Cerebellar cortex (tissue), 1 donor: ENCODE results near the gene LAPTM5.
"Not testable (repeated sequence)": the region's sequence is repeated elsewhere in the genome, so short reads cannot be mapped to it uniquely, and the experiment has no call there.

Experiments
- DNase-seq: peaks from one replicate; pipeline ENCODE4 v3.0.0-alpha.2; 2015; ENCODE audit warnings: low spot score

LAPTM5 gene

GRCh38 chr1:30768830-30769718 is 11.5 kb upstream of the LAPTM5 start:
- no peak for DNase-seq

- no peak for DNase-seq
These were observed 10.7 kb upstream of the LAPTM5 start for GRCh38 chr1:30768159-30768829.

- DNase-seq: not testable (repeated sequence)
These were observed 9.4 kb upstream of the LAPTM5 start for GRCh38 chr1:30766948-30767347.

GRCh38 chr1:30765556-30766434 is 8.2 kb upstream of the LAPTM5 start:
- no peak for DNase-seq

DNA sequence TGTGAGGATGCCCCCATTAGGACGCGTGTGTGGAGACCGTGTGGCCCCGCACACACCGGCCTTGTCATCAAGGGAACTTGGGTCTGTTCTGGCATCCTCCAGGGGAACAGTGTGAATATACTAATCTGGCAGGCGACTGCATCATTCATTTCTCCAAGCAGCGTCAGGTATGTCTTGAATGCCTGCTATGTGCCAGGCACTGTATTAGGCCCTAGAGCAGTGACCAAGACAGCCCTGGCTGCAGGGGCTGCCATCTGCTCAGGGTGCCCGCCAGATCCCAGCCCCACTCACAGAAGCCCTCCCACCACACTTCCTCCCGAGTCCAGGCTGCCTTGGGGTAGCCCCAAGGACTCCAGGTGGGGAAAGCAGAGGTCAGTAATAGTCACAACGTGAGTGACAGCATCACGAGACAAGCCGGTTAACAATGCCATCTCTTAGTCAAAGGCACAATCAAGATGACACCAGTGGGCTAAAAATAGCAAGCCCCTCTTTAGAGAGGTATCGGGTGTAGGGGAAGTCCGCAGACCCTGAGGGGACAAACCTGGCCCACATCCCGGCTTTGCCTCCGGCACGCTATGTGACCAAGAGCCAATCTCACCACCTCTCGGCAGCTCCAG is 7.5 kb upstream of the LAPTM5 start:
- no peak for DNase-seq

GRCh38 chr1:30764396-30764795 is 6.8 kb upstream of the LAPTM5 start:
- DNase-seq: no peak

GRCh38 chr1:30763651-30764248 is 6.2 kb upstream of the LAPTM5 start:
- DNase-seq: no peak

DNA sequence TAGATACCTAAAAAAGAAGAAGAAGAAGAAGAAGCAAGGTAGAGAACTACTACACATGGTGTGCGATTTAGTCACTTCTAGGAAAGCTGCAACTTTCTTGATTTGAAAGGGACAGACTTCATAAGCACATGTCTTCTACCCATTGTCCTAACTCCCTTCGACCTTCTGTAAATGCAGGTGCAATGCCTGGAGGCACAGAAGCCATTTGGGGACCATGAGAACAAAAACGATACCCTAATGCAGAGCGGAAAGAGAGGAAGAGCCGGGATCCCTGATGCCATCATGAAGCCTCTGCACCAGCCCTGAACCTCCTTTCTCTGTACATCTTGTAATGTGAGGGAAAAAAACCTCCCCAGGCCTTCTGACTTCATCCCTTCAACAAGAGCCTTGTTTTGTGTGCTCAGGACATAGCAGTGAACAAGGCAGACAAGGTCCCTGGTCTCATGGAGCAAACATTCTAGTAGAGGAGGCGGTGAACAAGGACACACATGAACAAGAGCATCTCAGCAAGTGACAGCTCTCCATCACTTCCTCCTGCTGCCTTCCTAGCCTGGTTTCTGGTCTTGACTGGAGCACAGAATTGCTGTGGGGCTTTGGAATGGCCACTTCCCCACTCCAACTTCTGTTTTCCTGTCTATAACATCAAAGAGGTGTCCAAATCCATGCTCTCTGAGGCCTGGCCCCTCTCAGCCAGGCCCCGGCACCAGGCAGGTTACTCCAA is 5.5 kb upstream of the LAPTM5 start:
- no peak for DNase-seq

- no peak for DNase-seq
These were observed 4.8 kb upstream of the LAPTM5 start for GRCh38 chr1:30762152-30762929.

DNA sequence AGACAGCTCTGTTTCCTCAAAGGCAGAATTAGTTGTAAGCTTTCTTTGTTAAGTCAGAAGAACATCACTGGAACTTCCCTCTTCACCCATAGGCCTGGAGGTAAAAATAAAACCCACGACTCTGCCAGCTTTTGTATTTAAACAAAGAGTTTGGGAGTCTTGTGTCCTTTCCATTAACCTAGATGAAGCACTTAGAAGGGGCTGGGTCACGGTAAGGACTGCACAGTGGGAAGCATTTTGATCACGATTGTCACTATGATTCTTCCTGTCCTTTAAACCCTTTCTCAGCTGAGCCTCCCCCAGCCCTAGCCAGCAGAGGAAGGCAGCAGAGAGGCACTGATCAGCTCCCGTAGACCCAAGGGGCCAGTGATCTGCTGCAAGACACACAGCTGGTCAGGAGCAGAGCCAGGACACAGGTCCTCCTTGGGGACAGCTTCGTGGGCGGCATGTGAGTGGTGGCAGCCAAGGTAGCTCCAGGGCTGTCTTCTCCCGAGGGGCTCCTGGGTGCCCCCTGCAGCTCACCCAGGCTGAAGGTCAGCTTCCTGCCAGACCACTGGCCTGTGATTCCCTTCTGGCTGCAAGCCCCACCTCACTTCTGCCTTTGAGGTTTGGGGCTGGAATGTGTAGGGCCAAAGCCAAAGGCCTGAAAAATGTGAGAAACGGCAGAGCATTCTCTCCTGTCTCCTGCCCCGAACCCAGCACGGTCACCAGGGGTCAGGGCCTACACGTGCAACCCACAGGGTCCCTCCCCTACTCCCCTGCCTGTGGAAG is 4.0 kb upstream of the LAPTM5 start:
- no peak for DNase-seq

DNA sequence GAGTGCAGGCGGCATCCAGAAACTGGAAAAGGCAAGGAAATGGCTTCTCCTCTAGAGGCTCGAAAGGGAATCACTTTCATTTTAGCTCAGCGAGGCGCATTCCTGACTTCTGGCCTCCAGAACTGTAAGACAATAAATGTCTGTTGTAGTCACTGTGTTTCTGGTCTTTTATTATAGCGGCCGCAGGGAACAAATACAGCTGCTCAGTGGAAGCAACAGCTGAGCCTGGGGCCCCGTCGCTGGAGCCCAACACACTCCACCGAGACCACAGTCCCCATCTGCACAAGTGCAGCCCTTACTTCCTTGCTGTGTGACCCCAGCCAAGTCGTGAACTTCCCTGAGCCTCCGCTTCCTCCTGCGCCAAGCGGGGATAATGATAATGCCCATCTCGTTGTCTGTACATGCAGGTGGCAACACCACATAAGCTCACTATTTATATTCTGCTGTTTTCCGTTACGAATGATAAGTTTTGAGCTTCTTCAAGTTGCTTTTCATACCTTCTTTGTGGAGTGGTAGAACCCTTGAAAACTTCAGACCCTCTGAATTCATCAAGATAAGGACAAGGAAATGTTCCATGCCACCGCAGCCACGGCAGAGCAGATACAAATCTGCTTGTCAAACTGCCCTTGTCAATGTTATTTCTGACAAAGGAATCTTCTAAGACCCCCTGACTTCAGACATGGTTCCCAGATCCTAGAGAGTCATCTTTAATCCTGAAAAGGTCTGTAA is 3.2 kb upstream of the LAPTM5 start:
- no peak for DNase-seq

- no peak for DNase-seq
These were observed 2.2 kb upstream of the LAPTM5 start for GRCh38 chr1:30759718-30760281.

DNA sequence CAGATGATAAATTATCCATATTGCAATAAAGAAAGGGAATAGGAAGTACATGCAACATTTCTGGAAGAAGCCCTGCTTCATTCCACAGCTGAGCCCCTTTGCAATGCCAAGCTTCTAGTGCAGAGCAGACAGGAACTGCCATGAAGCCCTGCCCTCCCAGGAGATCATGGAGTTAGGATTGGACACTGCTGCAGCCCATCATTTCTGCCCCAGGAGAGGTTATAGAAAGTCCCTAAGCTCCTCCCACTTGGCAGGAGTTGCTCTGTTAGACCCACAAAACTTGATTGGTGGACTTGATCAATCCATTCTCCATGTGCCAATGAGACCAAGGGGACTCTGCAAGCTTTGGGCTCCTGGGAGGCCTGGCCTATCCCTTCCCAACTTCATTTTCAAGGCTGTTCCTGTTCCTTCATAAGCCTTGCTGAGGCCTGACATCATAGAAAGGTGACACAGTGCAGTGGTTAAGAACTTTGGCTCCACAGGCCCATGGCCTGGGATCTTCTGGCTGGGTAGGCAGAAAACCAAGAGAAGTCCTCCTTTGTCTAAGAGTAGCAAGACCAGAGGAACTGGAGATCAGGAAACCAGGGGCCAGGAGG is 1.3 kb upstream of the LAPTM5 start:
- DNase-seq: peak; percentile 57

GRCh38 chr1:30758121-30758688 is 631 bp upstream of the LAPTM5 start:
- no peak for DNase-seq

DNA sequence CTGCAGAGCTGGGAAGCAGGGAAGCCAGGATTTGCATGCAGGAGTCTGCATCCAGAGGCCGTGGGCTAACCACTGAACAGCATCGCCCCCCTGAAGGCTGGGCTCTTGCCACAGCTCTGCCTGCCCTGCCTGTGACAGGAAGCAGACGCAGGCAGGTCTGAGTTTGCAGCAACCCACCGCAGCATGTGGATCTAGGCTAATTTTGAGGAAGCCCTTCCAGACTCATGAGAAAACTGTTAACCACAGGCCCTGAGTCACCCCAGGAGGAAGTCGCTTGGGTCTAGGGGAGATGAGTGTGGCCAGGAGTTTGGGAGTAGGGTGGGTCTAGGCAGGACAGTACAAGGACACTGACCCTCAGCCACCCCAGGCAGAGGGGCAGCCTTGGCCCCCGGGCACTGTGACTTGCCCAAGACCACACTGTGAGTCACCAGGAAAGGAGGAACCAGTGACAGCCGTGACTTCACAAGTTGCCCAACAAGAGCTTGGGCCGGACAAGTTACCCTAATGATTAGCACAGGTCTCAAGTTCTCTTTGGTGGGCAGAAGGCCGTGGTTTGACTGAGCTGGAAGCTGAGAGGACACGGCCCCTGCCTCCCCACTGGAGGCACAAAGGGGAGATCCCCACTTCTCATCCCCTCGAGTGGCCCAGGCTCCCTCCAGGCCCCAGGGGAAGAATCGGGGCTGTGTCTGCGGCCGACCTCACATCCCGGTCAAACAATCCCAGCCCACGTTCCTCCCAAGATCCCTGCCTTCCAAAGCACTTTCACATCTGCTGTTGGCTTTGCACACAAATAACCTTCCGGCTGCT is 826 bp downstream of the LAPTM5 start:
- DNase-seq: no peak

DNA sequence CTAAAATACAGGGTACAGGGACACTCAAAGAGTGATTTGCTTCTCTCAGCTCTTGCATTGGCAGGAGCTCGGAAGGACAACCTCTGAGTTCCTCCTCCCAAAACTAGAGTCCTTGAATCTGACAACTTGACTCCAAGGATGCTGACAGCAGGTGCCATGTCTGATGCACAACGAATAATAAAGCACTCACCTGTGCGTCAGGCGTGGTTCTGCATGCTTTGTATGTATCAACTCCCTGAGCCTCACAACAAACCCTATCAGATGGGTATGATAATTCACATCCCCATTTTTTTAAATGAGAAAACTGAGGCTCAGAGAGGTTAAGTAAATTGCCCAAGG is 1.4 kb downstream of the LAPTM5 start:
- DNase-seq: no peak

GRCh38 chr1:30755746-30756145 is 1.8 kb downstream of the LAPTM5 start:
- no peak for DNase-seq
